Fibroblast of lung (primary cell): ENCODE measurements around the gene RRBP1. TPM values are rescaled to one million over a fixed set of nuclear protein-coding genes. Genes with fewer than 3 reads are reported as not detected.
A peak's percentile ranks its signal among the peaks of the same experiment; 100 is the strongest.

Experiments
- DNase-seq, 2 donors: peaks; one replicate each; pipeline versions ENCODE4 v3.0.0 to v3.0.0-alpha.2; 2010; ENCODE audit warnings: low read depth in 2 of 2
- H2AFZ ChIP-seq: 2 replicates; pipeline ENCODE4 v1.5.1; 2012; ENCODE audit warnings: low read length, control low read depth, inconsistent platforms
- H3K27ac ChIP-seq: 2 replicates; pipeline ENCODE4 v1.5.1; 2011; ENCODE audit warnings: low read length, control low read depth; ENCODE audit not compliant: insufficient read depth
- H3K27me3 ChIP-seq: 2 replicates; pipeline ENCODE4 v1.5.1; 2011; ENCODE audit warnings: mild to moderate bottlenecking, low read length; ENCODE audit not compliant: control insufficient read depth, insufficient read depth
- H3K36me3 ChIP-seq: 2 replicates; pipeline ENCODE4 v1.5.1; 2011; ENCODE audit warnings: low read length; ENCODE audit not compliant: control insufficient read depth, insufficient read depth
- H3K4me1 ChIP-seq: 2 replicates; pipeline ENCODE4 v1.5.1; 2011; ENCODE audit warnings: low read length; ENCODE audit not compliant: control insufficient read depth, insufficient read depth; ENCODE audit errors: extremely low read depth
- H3K4me2 ChIP-seq: 2 replicates; pipeline ENCODE4 v1.5.1; 2011; ENCODE audit warnings: low read length, control low read depth; ENCODE audit not compliant: insufficient read depth; ENCODE audit errors: extremely low read depth
- H3K4me3 ChIP-seq, 4 experiments: fragments of 200-600 bp in 1 of 4; sonication (generic) in 1 of 4; replicated peaks in 1 of 4; 2 replicates each; pipeline ENCODE4 v1.5.1; 2011 to 2016; ENCODE audit warnings: low read length in 4 of 4, low read depth in 3 of 4, mild to moderate bottlenecking in 3 of 4, control low read depth in 2 of 4, inconsistent platforms in 1 of 4, mixed read lengths in 1 of 4; ENCODE audit not compliant: insufficient read depth in 1 of 4; ENCODE audit errors: control extremely low read depth in 1 of 4
- H3K79me2 ChIP-seq: 2 replicates; pipeline ENCODE4 v1.5.1; 2012; ENCODE audit warnings: mild to moderate bottlenecking, low read length, inconsistent platforms; ENCODE audit not compliant: control insufficient read depth, insufficient read depth
- H3K9ac ChIP-seq: 2 replicates; pipeline ENCODE4 v1.5.1; 2011; ENCODE audit warnings: mild to moderate bottlenecking, low read length, control low read depth; ENCODE audit not compliant: insufficient read depth
- H3K9me3 ChIP-seq: 2 replicates; pipeline ENCODE4 v1.5.1; 2012; ENCODE audit warnings: low read depth, low read length; ENCODE audit not compliant: control insufficient read depth, insufficient read depth
- H4K20me1 ChIP-seq: 2 replicates; pipeline ENCODE4 v1.5.1; 2011; ENCODE audit warnings: low read length; ENCODE audit not compliant: control insufficient read depth, insufficient read depth; ENCODE audit errors: extremely low read depth
- CTCF ChIP-seq, 2 donors: IDR thresholded peaks in 1 of 2; conservative IDR thresholded peaks in 1 of 2; 1 replicate in 1 of 2; 2 replicates in 1 of 2; pipeline ENCODE4 v1.5.1; 2011 to 2012; ENCODE audit warnings: low read length in 2 of 2, control low read depth in 1 of 2, inconsistent platforms in 1 of 2, low read depth in 1 of 2, mild to moderate bottlenecking in 1 of 2
- EZH2 ChIP-seq: IDR thresholded peaks from 2 replicates; pipeline ENCODE4 v1.5.1; 2012; ENCODE audit warnings: low read length, control low read depth, mild to moderate bottlenecking; ENCODE audit errors: missing control alignments
- polyA plus RNA-seq, 2 donors: library from polyadenylated mRNA; depleted of rRNA in 1 of 2; stranded (reverse) in 1 of 2; unstranded in 1 of 2; fragments of >200 nt; gene quantifications; 2 replicates each; pipeline ENCODE4 v1.2.1, GENCODE V29; 2011 to 2012; ENCODE audit warnings: missing spikeins in 1 of 2
- total RNA-seq: library from RNA; depleted of rRNA; stranded (reverse); fragments of >200 nt; gene quantifications from 2 replicates; pipeline ENCODE4 v1.2.1, GENCODE V29; 2014

The RRBP1 gene
- total and polyA plus RNA-seq, 2 donors (not counting 1 experiment from before 2014, with no cell fraction given) = 169 to 233 TPM

GRCh38 chr20:17613328-17614175 is 68.5 kb downstream of the RRBP1 start:
- no peak overlapping the region for H2AFZ ChIP-seq
- H3K4me3 ChIP-seq = no peak overlapping the region
- H3K36me3 ChIP-seq = peaks cover 49% of the 10 kb centered on the region
- H4K20me1 ChIP-seq = no peaks in the 10 kb centered on the region
- H3K4me2 ChIP-seq = no peak overlapping the region
- H3K79me2 ChIP-seq = no peaks in the 10 kb centered on the region
- peak overlapping the region; percentile 63 for H3K27ac ChIP-seq
- no peak overlapping the region for H3K9ac ChIP-seq
- H3K4me1 ChIP-seq = peaks cover 7% of the 10 kb centered on the region
- H3K9me3 ChIP-seq = no peaks in the 10 kb centered on the region
- H3K27me3 ChIP-seq = no peaks in the 10 kb centered on the region
- TF ChIP-seq CTCF (conservative IDR thresholded peaks at IDR 0.05 in 1 of 2, IDR thresholded peaks at IDR 0.05 in 1 of 2; ENCODE audit: low read depth in 1 of 2, low read length in 2 of 2) (no peak), EZH2 (no peak)
- DNase-seq = no peak

GRCh38 chr20:17612992-17613327 is 69.1 kb downstream of the RRBP1 start:
- DNase-seq = no peak

More at GRCh38 chr20:17612992-17613327, 69.1 kb downstream of the RRBP1 start:
- no peaks in the 10 kb centered on the region for H3K9me3 ChIP-seq
- no peak overlapping the region for H2AFZ ChIP-seq
- TF ChIP-seq EZH2 = no peak
- no peak for TF ChIP-seq CTCF (conservative IDR thresholded peaks at IDR 0.05 in 1 of 2, IDR thresholded peaks at IDR 0.05 in 1 of 2; ENCODE audit: low read depth in 1 of 2, low read length in 2 of 2)
- H3K36me3 ChIP-seq = peaks cover 47% of the 10 kb centered on the region
- H3K79me2 ChIP-seq = no peaks in the 10 kb centered on the region
- H3K4me3 ChIP-seq = no peak overlapping the region
- peaks cover 7% of the 10 kb centered on the region for H3K4me1 ChIP-seq
- H3K27me3 ChIP-seq = no peaks in the 10 kb centered on the region
- H3K4me2 ChIP-seq = no peak overlapping the region
- H3K27ac ChIP-seq = peak overlapping the region; percentile 63
- H3K9ac ChIP-seq = peak overlapping the region; percentile 1
- H4K20me1 ChIP-seq = no peaks in the 10 kb centered on the region
